HL-60 (cell line): ENCODE measurements around the gene L1CAM.

ENCODE experiments used
- DNase-seq, 2 experiments: peaks; one replicate each; pipeline ENCODE4 v3.0.0-alpha.2; 2010 to 2020; ENCODE audit warnings: low read depth in 1 of 2, low spot score in 1 of 2
- H3K27ac ChIP-seq: fragments of 250-450 bp; sonication (Bioruptor Pico); replicated peaks from 2 replicates; pipeline ENCODE4 v1.5.1; 2020; ENCODE audit warnings: mild to moderate bottlenecking, moderate library complexity
- H3K27me3 ChIP-seq: fragments of 250-450 bp; sonication (Bioruptor Pico); 2 replicates; pipeline ENCODE4 v1.5.1; 2021; ENCODE audit warnings: mild to moderate bottlenecking, moderate library complexity; ENCODE audit not compliant: insufficient read depth, poor library complexity, severe bottlenecking
- H3K4me3 ChIP-seq: replicated peaks from 2 replicates; pipeline ENCODE4 v1.5.1; 2011; ENCODE audit warnings: mild to moderate bottlenecking, control low read depth, low read length; ENCODE audit not compliant: insufficient read depth
- CTCF ChIP-seq: IDR thresholded peaks from one replicate; pipeline ENCODE4 v1.5.1; 2011; ENCODE audit warnings: low read length, control low read depth, inconsistent platforms; ENCODE audit not compliant: insufficient read depth
- GABPA ChIP-seq: IDR thresholded peaks from 2 replicates; pipeline ENCODE4 v1.6.1; 2012; ENCODE audit warnings: low read depth
- POLR2AphosphoS5 ChIP-seq: IDR thresholded peaks from 2 replicates; pipeline ENCODE4 v1.6.1; 2012; ENCODE audit warnings: low read depth
- SPI1 ChIP-seq: IDR thresholded peaks from 2 replicates; pipeline ENCODE4 v1.6.1; 2012; ENCODE audit warnings: low read depth, mild to moderate bottlenecking, borderline replicate concordance
- TF ChIP-seq, protein P1 (sequence below): IDR thresholded peaks from 2 replicates; pipeline ENCODE4 v1.6.1; 2012; ENCODE audit warnings: low read depth; ENCODE audit not compliant: insufficient replicate concordance

The L1CAM gene

GRCh38 chrX:153875391-153876111, 10.4 kb downstream of the L1CAM start:
- TF ChIP-seq, protein P1, sequence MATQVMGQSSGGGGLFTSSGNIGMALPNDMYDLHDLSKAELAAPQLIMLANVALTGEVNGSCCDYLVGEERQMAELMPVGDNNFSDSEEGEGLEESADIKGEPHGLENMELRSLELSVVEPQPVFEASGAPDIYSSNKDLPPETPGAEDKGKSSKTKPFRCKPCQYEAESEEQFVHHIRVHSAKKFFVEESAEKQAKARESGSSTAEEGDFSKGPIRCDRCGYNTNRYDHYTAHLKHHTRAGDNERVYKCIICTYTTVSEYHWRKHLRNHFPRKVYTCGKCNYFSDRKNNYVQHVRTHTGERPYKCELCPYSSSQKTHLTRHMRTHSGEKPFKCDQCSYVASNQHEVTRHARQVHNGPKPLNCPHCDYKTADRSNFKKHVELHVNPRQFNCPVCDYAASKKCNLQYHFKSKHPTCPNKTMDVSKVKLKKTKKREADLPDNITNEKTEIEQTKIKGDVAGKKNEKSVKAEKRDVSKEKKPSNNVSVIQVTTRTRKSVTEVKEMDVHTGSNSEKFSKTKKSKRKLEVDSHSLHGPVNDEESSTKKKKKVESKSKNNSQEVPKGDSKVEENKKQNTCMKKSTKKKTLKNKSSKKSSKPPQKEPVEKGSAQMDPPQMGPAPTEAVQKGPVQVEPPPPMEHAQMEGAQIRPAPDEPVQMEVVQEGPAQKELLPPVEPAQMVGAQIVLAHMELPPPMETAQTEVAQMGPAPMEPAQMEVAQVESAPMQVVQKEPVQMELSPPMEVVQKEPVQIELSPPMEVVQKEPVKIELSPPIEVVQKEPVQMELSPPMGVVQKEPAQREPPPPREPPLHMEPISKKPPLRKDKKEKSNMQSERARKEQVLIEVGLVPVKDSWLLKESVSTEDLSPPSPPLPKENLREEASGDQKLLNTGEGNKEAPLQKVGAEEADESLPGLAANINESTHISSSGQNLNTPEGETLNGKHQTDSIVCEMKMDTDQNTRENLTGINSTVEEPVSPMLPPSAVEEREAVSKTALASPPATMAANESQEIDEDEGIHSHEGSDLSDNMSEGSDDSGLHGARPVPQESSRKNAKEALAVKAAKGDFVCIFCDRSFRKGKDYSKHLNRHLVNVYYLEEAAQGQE = peak; percentile 99
- TF ChIP-seq GABPA = no peak

GRCh38 chrX:153874366-153875125, 11.4 kb downstream of the L1CAM start:
- H3K27me3 ChIP-seq = peaks cover 3% of the 10 kb centered on the region
- no peak overlapping the region for H3K4me3 ChIP-seq
- DNase-seq = no peak
- no peak overlapping the region for H3K27ac ChIP-seq
- TF ChIP-seq CTCF (no peak), POLR2AphosphoS5 (no peak), GABPA (no peak), SPI1 (no peak)
- TF ChIP-seq, protein P1 = no peak

More at GRCh38 chrX:153875391-153876111, 10.4 kb downstream of the L1CAM start:
- H3K27ac ChIP-seq = no peak overlapping the region
- no peak overlapping the region for H3K4me3 ChIP-seq
- H3K27me3 ChIP-seq = peaks cover 3% of the 10 kb centered on the region
- peak; percentile 13 to 39 for DNase-seq

DNA sequence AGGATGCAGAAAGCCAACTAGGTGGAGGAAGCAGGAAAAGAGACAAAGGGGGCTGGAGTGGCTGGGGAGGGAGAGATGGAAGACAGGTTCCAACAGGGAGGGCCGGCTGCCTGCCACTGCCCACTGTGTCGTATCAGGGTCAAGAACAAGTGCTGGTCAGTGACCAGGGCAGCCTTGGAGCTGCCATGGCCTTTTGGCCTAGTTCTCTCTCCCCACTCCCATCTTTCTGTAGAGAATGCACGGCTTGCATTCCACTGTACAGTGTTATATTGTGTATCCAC, 11.9 kb downstream of the L1CAM start:
- no peak for DNase-seq
- peaks cover 3% of the 10 kb centered on the region for H3K27me3 ChIP-seq
- TF ChIP-seq, protein P1 = no peak
- no peak for TF ChIP-seq POLR2AphosphoS5
- TF ChIP-seq GABPA = no peak
- H3K27ac ChIP-seq = no peak overlapping the region
- no peak overlapping the region for H3K4me3 ChIP-seq

- TF ChIP-seq, protein P1 = no peak
- TF ChIP-seq GABPA (no peak), POLR2AphosphoS5 (no peak), CTCF (no peak), SPI1 (no peak)
- Histone ChIP-seq H3K4me3 (no peak overlapping the region), H3K27me3 (peaks cover 3% of the 10 kb centered on the region), H3K27ac (no peak overlapping the region)
- DNase-seq = no peak
Measured at GRCh38 chrX:153873282-153874084, 12.5 kb downstream of the L1CAM start.
